HG02938 (cell line): ENCODE measurements around the gene LOXL4.

Experiments
- ATAC-seq: cut with Tn5 transposase; IDR thresholded peaks from one replicate; pipeline ENCODE4 v1.9.1; 2021; ENCODE audit warnings: mild to moderate bottlenecking, moderate library complexity; ENCODE audit not compliant: unreplicated experiment

The LOXL4 gene

DNA sequence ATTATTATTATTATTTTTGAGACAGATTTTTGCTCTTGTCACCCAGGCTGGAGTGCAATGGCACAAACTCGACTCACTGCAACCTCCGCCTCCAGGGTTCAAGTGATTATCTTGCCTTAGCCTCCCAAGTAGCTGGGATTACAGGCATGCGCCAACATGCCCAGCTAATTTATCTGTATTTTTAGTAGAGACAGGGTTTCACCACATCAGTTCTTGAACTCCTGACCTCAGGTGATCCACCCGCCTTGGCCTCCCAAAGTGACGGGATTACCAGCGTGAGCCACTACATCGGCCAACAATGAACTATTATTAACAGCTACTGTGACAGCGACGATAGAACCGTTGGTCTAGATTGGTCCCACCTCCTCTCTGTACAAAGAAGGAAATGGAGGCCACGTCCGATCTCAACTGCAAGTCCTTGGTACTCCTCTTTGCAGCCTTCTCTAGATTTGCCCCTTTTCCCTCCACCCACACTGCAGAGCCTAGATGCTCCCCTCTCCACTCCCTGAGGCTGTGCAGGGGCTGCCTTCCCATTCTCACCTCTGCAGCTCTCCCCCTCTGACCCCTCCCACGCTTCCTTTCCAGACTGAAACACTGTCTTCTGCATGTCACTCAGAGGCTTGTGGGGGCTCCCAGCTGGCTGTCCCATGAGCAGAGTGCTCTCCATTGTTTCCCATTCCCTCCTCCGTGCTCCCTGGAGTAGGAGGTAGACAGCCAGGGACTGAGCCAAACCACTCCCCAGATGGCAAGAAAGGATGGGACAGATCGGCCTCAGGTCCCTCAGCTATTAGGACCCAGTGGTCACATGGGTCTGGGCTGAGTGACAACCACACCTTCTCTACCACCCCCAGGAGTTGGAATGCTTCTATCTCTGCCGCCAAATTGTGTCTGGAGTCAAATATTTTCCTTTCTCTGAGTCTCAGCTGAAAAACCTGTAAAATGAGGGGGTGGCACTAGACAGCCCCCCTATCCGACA, 2.3 kb downstream of the LOXL4 start:
- ATAC-seq = no peak

DNA sequence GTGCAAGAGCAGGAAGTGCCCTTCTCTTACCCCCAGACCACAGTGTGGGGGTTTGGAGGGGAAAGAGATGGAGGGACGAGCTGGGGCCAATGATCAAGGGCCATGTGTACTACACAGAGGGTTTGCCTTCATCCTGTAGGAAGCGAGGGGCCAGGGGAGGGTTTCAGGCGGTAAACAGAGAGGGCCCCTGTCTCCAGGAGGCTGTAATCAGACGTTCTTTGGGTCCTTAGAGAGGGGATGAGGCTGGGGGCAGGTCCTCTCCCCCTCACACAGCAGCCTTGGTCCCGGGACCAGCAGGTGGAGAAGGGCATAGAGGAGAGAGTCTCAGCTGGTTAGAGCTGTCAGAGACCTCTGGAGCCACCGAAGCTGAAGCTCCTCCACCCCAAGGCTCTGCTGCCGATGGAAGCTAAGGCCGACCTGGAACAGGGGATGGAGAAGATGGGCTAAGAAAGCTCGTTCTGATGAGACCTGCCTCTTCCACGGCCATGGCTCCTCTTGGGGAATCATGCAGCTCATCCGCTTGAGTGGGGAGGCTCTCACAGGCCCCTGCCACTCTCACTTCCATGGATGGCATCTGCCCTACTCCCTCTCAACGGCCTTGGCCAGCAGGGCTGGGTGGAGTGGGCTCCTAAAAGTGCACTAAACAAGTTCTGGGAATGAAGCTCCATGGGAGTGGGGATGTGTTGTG, 3.5 kb downstream of the LOXL4 start:
- ATAC-seq = no peak

DNA sequence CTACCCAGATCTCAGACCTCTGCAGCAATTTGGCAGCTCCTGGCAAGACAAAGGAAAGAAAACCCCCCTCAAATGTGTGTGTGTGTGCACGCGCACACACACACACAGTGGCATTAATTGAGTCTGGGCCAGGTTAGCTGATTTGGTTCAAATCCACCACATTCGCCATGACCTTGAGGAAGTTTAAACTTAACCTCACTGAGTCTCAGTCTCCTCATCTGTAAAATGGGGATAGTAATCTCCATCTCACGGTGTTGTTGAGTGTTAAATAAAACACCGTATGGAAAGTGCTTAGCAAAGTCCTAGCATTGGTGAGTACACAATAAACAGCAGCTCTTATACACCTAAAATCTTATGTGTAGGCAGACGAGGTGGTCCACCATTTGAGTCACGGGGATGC, 4.9 kb downstream of the LOXL4 start:
- ATAC-seq = no peak

DNA sequence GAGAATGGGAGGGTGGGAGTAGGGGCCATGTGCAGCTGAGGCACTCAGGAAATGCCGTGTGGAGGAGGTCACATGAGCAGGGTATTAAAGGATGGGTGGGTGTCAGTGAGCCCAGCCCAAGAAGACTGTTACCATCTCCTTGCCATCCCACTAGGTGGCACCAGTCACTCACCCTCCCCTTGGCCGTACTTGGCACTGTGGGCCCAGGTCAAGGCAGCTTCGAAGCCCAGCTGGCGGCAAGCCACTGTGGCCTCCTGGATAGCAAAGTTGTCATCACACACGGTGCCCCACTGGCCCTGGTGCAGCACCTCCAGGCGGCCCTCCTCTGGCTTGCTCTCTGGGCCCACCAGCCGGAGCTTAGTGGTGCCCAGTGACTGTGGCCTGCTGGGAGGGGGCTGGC, 5.4 kb downstream of the LOXL4 start:
- no peak for ATAC-seq

DNA sequence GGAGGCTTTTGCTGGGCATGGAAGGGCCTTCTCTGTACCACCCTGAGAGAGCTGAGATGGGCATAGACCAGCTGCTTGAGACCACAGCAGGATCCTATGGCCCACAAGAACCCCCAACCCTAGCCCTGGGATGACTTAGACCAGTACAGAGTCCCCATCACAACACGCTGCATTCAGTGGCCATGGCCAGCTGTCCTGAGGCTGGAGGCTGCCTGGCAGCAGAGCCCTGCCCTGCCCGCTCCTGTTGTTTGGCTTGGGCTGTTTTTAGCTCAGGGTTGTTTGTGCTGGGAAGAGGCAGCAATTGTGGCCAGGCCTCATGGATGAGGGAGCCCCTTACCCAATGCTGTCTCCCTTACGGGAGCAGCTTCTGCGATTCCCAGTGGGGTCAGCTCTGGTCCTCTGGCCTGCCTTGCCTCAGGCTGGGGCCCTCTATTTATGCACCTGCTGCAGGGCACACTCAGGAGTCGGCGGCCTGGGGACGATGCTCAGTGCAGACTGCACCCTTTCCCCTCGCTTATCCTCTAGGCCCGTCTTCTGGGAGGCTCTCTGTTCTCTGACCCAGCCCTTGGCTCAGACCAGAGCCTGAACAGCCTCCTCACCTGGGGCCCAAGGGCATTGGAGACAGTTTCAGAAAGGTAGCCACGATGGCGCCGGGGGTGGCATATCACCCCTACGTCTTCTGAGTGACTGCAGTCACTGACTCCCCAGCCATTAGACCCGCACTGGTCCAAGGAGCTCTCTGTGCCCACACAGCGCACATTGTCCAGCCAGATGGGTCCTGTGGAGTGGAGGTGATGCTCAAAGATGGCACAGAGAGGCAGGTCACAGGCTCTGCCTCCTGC, 6.3 kb downstream of the LOXL4 start:
- ATAC-seq = no peak

DNA sequence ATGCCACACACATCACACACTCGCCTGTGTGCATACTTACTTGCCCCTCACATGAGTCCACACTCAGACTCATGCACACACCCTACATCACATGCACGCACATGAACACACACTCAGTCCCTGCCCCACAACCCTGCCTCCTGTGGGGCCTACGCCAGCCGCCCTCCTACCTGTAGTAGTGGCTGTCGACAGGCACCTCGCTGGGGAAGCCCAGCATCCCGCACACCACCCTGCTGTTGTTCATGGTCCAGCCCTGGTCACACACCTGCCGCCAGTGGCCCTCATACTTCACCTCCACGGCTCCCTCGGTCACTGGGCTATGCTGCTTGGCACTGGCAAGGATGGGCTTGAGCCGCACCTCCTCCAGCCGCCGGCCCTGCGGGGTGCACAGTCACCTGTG, 7.2 kb downstream of the LOXL4 start:
- no peak for ATAC-seq

DNA sequence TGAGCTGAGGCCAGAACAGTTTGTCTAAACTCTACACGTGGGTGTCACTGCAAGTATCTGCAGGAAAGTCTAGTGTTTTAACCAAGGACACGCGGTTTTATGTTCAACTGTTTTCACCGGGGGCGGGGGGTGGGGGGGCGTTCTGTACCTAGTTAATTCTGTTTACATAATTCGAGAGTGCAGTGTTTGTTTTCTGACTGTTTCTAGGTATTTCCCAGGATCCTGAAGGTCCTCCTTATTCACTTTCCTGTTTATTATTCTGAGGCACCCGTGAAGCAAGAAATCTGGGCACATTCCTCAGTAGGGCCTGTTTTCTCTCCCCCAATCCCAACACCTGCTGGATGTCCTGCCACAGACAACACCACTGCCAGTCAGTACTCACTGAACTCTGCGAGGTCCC, 7.6 kb downstream of the LOXL4 start:
- ATAC-seq = no peak

DNA sequence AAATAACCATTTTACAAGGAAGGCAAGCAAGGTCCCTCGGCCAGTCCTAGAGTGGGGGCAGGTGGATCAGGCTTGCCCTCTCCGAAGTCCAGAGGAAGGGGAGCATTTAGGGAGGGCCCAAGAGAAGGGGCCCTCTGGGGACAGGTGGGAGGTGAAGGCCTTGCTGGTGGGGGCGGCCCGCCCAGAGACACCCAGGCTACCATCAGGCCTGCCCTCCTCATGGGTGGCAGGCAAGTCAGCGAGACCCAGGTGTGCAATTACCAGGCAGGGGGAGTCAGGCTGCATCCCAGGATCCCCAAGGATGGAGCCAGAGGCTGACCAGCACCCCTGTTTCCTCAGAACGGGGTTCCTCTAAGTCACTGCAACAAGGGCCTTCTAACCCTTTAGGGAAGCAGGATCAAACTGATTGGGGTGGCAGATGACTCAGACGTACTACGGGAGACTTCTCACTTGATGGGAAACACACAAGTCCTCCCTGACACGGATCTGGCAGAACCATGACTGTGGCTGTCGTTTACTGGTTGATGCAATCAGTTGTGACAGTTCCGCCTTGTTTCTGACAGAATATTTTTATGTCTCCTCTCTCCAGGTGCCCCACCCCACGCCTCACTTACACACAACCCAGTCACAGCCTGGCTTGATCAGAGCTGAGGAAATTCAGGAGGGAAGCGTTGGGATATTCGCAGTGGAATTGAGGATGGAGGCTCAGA, 8.2 kb downstream of the LOXL4 start:
- ATAC-seq = no peak

DNA sequence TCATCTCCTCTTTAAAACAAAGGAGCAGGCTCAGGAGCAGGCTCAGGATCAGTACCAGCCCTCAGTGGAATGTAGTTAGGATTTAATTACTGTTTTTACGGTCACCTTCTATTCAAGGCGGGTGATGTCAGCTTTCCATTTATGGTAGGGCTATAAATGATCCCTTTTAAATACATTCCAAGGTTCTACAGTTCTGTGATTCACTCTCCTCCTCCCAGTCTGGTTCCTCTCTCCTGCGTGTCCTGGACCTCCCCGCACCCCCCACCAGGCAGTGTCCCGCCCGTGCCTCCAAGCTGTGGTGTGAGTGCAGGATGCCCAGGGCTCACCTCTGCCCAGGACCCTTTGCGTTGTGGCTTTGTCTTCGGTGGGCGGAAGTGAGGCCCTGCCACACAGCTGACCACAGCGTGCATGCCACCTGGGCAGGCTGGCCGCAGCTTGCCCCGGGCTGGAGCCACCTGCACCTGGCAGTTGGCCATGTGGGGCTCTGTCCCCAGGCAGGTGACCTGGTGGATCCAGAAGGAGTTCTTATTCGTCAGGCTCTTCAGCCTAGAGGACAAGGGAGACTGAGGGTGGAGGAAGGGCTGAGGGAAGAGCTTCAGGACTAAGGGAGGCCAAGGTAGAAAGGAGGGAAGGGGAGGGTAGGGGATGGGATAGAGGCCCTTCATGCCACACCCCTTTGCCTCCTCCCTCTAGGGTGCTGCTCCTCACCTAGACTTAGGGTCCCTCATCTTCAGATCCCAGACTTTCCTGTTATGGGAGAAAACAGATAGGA, 9.1 kb downstream of the LOXL4 start:
- no peak for ATAC-seq

DNA sequence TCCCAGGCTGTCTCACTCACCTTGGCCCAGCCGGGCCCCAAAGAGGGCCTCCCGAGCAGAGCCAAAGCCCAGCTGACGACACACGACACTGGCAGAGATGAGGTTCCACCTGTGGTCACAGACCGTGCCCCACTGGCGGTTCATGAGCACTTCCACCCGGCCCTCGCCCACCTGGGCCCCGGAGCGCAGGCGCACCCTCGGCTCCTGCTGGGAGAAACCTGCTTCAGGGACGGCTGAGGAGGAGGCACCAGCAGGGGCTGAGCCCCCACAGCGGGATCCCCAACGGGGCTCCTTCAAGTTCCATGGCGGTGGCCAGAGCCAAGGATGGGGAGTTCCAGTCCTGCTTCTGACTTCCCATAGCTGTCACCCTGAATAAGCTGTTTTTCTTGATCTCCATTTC, 10.0 kb downstream of the LOXL4 start:
- ATAC-seq = no peak

DNA sequence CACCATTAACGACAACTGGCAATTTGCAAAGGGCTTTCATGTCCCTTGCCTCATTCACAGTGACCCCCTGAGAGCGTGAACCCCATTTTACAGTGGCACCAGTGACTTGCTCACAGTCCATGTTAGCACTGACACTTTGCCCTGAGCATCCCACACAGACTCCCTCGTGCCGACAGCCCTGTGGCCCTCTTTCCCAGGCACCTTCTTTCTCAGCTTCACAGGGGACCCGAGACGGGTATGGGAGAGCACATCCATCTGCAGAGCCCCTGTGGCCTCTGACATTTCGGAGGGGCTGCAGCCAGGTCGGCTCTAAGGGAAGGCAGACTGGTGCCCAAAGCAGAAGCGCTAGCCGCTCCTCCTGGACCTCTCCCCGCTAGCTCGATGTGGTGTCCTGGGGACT, 10.8 kb downstream of the LOXL4 start:
- ATAC-seq = no peak

DNA sequence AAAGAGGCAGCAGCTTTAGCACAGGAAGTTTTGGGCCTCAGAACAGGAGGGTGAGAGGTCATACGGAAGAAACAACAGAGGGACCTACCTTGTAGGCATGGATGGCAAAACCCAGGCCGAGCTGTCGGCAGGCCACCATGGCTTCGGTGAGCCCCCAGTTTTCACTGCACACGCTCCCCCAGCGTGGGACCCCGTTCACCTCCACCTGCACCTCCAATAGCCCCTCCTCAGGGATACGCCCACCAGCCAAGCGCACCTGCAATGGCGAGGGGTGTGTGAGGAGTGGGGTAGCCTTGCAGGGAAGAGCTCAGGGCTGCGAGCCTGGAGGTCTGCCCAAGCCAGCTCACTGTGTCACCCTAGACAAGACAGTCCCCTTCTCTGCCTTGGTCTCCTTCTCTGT, 11.3 kb downstream of the LOXL4 start:
- no peak for ATAC-seq

DNA sequence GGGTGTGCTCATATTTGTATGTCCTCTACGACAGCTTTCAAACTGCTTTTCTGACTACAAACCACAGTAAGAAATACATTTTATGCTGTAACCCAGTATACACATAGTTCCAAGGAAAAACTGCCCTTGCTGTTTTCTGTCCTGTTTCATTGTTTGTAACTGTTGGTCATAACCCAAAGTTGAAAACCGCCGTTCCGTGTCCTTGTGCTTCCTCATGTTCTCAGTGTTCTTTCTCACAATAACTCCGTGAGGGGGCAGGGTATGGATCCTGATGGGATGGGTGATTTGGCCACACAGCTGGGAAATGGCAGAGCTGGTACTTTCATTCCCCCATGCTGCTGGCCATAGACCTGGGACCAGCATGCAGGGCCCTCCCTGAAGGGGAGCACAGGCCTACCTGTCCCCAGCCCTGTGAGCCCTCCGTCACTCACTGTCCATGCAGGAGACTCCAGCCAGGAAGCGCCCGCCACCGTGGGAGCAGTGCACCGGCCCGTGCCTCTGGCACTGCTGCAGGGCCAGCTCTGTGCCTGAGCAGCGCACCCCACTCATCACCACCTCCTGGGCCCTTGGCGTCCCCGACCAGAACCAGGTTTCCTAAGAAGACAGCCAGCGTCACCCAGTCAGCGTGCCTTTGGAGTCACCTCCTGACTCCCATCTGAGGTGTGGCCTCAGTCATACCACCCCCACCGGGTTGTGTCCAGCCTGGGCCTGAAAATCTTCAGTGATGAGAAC, 12.7 kb downstream of the LOXL4 start:
- ATAC-seq = no peak

DNA sequence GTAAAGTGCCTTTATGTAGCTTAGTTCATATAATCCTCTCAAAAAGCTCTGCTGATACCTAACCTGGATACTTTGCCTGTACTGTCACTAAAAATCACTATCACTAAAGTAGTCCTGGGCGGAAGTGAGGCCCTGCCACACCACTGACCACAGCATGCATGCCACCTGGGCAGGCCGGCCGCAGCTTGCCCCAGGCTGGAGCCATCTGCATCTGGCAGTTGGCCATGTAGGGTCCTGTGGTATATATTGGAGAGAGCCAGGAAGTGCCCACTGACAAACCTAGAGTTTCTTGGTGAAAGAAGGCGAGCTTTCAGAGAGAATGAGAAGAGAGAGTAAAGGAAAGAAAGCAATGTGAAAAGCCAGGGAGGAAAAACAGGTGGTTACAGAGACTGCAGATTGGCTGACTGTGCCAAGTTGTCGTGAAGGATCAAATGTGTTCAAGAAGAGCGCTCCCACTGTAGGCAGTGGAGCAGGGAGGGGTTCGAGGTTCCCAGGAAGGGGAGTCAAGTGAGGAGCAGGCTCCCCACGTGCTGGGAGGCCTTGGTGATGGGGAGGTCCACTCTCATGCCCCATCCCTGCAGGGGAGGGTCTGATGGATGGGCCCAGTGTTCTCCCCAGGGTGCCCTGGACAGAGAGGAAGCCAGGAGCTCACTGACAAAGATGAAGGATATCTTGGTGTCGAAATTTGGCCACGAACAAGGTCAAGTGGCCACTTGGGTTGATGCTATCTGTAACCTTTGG, 13.6 kb downstream of the LOXL4 start:
- no peak for ATAC-seq

DNA sequence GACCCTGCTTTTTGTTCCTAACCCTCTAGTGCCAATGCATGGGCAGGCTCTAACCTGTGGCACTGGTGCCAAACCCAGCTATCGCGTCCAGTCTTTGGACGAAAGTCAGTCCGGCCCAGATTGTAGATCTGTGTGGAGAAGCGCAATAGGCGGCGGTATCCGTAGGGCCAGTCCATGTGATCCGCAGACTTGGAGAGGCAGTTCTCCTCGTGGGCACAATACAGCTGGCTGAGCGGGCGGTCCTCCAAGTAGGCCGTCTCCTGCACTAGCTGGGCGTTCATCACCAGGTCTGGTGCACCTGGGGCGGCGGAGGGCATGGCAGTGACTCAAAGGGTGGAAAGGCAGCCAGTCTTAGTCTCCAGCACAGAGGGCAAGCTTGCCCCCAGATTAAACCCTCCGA, 14.5 kb downstream of the LOXL4 start:
- ATAC-seq = no peak

DNA sequence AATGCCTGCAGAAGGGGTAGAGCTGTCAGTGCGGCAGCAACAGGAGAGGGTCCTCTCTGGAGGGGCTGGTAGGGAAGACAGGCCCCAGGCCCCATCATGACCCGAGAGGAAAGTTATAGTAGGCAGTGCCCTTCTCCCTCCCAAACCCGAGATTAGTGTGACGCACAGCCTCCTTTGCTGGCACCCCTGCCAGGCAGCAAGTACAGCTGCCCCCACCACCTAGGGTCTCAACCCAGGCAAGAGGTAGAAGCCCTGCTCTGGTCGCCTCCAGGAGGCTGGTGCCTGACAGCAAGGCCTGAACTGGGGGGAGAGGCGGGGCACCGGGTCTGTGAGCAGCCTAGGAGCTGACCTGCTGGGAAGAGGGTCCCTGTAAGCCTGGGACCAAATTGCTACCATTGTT, 15.5 kb downstream of the LOXL4 start:
- ATAC-seq = no peak

DNA sequence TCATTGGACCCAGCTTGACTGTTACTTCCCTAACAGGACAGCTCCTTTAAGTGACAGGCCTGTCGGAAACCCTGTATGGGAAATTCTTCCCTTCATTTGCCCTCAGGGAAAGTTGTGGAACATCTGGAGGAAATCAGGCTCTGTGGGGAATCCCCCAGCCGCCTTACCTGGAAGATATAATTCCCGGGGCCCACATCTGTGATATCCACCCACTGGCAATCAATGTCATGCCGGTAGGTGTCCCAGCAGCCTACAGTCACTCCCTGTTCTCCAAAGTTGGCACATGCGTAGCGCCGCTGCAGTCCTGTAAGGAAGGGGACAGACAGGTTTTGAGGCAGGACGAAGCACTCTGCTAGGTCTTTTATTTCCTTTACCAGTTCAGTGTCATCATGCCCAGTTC, 16.6 kb downstream of the LOXL4 start:
- ATAC-seq = no peak

DNA sequence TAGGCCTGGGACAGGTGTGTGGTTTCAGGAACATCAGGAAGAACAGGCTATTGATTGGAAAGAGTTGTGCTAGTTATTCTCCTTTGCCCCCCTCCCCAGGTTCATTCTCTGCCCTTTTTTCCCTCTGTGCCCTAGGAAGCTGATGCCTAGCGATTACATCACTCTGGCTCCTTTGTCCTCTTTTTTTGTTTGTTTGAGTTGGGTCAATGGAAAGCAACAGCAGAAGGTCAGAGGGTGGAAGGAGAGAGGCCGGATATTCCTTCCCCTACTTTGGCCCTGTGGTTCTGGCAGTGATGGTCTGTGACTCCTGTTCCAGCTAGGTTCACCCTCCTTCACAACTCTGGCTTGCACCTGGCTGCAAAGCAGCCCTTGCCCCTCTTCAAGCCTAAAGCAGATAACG, 18.9 kb downstream of the LOXL4 start:
- ATAC-seq = no peak

DNA sequence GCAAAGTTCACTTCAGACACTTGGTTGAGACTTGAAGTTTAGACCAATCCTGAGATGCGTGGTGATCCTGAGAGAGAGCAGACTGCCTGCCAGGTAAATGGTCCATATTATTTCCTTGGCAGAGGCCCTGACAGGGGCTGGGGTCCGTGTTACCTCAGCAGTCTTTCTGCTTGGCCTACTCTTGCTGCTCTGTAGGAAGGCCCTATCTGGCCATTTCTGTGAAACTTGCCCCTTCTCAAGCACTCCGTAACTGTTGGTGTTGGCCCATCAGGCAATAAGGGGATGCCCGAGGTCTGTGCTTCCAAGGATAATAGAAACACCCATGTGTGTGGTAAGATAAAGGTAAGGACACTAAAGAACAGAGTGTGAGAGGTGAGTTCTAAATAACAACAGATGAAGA, 20.0 kb downstream of the LOXL4 start:
- ATAC-seq = no peak
